Fibroblast of skin of left quadriceps (primary cell): ENCODE data around the gene RPS10.
"Not testable (repeated sequence)": the region's sequence is repeated elsewhere in the genome, so short reads cannot be mapped to it uniquely, and the experiment has no call there.

Experiments used
- DNase-seq, 2 experiments: peaks; one replicate each; pipeline ENCODE4 v3.0.0-alpha.2; 2013; ENCODE audit warnings: low read depth in 2 of 2

Gene RPS10

DNA sequence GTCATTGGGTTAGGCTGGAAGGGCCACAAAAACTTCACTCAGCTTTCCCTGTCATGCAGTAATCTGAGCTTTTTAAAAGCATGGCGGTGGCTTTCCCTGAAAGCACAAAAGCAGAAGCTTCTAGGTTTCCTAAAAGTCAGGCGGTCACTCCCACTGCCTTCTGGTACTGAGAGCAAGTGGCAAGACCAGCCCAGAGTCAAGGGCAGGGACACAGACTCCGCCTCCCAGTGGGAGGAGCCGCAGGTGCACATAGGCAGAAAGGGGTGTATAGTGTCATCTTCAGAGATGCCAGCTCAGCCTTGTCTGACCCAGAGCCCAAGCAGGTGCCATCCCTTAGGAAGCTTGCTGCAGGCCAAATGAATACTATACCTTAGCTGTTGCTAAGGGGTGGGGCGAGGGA, 22.0 kb upstream of the RPS10 start:
- no peak for DNase-seq

GRCh38 chr6:34447386-34447785, 21.5 kb upstream of the RPS10 start:
- no peak for DNase-seq

GRCh38 chr6:34445313-34445860, 19.5 kb upstream of the RPS10 start:
- no peak for DNase-seq

DNA sequence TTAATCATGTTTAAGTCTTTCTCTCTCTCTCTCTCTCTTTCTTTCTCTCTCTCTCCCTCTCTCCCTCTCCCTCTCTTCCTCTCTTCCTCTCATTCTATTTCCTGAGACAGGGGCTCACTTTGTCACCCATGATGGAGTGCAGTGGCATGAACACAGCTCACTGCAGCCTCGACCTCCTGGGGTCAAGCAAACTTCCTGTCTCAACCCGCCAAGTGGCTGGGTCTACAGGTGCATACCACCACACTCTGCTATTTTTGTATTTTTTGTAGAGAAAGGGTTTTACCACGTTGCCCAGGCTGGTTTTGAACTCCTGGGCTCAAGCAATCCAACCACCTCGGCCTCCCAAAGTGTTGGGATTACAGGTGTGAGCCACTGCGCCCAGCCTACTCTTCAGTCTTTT, 15.7 kb upstream of the RPS10 start:
- no peak for DNase-seq

DNA sequence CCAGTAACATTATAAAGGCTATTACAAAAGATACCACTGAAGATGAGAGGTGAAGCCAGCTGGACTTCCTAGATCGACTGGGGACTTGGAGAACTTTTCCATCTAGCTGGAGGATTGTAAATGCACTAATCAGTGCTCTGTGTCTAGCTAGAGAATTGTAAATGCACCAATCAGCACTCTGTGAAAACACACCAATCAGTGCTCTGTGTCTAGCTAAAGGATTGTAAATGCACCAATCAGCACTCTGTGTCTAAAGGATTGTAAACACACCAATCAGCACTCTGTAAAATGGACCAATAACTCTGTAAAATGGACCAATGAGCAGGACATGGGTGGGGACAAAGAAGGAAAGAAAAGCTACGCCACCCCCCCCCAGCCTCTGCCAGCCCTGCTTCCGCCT, 13.6 kb upstream of the RPS10 start:
- no peak for DNase-seq

DNA sequence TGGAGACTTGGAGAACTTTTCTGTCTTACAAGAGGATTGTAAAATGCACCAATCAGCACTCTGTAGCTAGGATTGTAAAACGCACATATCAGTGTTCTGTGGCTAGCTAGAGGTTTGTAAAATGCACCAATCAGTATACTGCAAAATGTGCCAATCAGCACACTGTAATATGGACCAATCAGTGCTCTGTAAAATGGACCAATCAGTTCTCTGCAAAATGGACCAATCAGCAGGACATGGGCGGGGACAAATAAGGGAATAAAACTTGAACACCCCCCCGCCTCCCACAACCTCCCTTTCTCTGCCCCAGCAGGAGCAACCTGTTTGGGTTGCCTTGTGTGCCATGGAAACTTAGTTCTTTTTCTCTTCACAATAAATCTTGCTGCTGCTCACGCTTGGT, 12.8 kb upstream of the RPS10 start:
- DNase-seq, result no peak

GRCh38 chr6:34437644-34437970, 11.7 kb upstream of the RPS10 start:
- DNase-seq, result no peak

DNA sequence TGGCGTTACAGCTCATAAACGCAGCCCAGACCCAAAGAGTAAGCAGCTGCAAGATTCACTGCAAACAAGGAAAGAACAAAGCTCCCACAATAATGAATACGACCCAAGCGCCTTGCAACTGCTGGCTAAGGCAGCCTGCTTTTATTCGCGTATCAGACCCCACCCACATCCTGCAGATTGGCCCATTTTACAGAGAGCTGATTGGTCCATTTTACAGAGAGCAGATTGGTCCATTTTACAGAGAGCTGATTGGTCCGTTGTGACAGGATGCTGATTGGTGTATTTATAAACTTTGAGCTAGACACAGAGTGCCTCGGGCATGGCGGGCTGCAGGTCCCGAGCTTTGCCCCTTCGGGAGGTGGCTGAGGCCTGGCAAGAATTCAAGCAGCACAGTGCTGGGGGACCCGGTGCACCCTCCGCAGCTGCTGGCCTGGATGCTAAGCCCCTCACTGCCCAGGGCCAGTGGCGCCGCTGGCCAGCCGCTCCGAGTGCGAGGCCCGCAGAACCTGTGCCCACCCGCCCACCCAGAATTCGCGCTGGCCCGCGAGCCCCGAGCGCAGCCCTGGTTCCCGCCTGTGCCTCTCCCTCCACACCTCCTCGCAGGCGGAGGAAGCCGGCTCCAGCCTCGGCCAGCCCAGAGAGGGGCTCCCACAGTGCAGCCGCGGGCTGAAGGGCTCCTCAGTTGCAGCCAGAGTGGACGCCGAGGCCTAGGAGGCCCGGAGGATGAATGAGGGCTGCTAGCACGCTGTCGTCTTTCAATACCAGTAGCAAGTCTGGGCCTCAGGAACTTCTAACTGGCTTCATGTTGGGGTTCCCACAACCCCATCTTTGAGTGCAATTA, 11.2 kb upstream of the RPS10 start:
- DNase-seq, result no peak

- DNase-seq, result no peak
These were observed 10.0 kb upstream of the RPS10 start for GRCh38 chr6:34435916-34436315.

- DNase-seq, result no peak
These were observed 754 bp downstream of the RPS10 start for GRCh38 chr6:34425132-34425497.

- DNase-seq, result no peak
These were observed 1.4 kb downstream of the RPS10 start for GRCh38 chr6:34424200-34425131.

GRCh38 chr6:34423254-34423653, 2.6 kb downstream of the RPS10 start:
- no peak for DNase-seq

DNA sequence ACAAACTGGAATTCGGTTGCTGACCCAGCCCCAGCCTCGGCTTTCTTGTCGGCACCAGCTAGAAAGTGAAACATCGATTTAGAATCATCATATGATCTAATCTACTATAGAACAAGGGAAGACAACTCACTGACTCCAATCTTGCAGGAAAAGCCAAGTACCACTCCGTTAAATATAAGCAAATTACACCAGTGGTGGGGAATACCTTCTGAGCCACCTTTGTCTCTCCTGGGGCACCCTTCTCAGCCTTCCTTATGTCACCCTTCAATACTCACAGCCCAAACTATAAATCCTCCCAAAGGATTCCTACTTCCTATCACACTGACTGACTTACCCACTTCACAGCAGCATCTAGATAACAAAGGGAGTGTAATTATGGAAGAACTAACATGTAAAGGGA, 7.5 kb downstream of the RPS10 start:
- DNase-seq, result no peak

- no peak for DNase-seq
These were observed 8.9 kb downstream of the RPS10 start for GRCh38 chr6:34416877-34417371.

DNA sequence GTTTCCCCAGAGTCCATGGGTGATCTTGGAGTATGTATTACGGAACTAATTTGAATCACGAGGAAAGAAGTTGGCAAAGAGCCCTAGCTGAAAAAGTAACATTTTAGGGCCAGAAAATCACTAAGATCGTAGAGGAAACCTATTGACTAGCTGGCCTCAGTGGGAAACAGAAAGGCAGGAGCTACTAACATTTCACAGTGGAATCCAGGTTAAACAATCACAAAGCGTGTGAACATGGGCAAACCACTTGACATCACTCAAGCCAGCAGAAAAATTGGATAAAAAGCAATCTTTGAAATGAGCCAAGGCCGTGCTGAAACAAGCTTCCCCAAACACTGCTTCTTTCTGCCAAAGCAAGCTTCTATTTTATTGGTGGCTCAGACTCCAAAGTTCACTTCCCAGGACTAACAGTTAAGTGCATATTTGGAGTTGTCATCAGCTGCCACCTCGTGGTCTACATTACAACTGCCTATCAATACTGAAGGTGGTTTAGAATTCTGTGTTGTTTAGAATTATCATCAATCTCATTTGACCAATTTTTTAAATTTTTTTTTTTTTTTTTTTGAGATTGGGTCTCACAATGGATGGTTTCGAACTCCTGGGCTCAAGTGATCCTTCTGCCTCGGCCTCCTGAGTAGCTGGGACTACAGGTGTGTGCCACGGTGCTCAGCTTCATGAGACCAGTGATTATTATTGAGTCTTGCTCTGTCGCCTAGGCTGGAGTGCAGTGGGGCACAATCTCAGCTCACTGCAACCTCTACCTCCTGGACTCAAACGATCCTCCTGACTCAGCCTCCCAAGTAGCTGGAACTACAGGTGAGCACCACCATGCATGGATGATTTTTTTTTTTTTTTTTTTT, 10.6 kb downstream of the RPS10 start:
- DNase-seq, result no peak

- DNase-seq, result no peak
These were observed 13.1 kb downstream of the RPS10 start for GRCh38 chr6:34412643-34413214.

GRCh38 chr6:34412016-34412415, 13.9 kb downstream of the RPS10 start:
- no peak for DNase-seq

- not testable (repeated sequence) for DNase-seq
These were observed 18.0 kb downstream of the RPS10 start for GRCh38 chr6:34407915-34408314.

GRCh38 chr6:34396518-34396917, 29.4 kb downstream of the RPS10 start:
- no peak for DNase-seq

DNA sequence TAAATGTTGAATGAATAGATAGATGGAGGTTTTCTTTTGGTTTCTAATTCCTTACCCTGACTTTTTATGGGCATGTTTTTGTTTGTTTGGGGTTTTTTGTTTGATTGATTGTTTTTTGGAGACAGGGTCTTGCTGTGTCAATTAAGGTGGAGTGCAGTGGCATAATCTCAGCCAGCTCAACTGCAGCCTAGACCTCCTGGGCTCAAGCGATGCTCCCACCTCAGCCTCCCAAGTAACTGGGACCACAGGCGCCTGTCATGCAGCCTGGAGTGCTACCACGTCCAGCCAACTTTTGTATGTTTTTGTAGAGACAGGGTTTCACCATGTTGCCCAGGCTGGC, 31.9 kb downstream of the RPS10 start:
- no peak for DNase-seq

DNA sequence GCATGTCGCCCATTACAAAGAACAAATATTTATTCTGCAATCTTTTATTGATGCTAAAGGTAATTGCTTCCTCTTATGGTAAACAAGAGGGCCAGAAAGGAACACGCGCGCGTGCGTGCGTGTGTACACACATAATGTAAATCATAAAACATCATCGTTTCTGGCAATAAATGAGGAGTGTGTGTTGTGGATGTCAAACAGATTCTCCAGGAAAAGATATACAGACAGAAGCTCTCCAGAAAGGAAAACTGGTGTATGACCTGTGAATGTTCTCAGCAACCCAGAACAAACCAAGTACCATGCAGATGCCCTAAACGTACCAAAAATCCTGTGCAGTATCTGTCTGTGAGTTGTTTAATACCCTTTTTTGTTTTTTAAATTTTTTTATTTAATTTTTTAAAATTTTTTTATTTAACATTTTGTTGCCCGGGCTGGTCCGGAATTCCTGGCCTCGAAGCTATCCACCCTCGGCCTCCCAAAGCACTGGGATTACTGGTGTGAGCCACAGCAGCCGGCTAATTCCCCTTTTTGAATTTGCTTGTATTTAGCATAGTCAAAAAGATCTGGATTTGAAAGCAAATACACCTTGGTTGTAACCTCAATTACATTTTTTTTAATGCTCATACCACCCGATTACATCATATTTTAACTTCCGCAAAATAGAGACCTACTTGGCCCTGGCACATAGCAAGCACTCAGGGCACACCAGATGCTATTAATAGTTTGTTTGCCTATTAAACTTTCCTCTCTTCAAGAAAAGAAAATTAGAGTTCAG, 32.5 kb downstream of the RPS10 start:
- DNase-seq, result no peak
